Activated naive CD8-positive, alpha-beta T cell (primary cell): ENCODE data around the gene OR1L8.
"Not testable (repeated sequence)": the region's sequence is repeated elsewhere in the genome, so short reads cannot be mapped to it uniquely, and the experiment has no call there.

ENCODE experiments used
- H3K27ac Mint-ChIP-seq: one replicate; pipeline ENCODE4 v1.8.0; 2021; ENCODE audit warnings: mixed read lengths
- H3K27me3 Mint-ChIP-seq: one replicate; pipeline ENCODE4 v1.8.0; 2021; ENCODE audit warnings: mixed read lengths
- H3K36me3 Mint-ChIP-seq: one replicate; pipeline ENCODE4 v1.8.0; 2021; ENCODE audit warnings: mixed read lengths
- H3K4me1 Mint-ChIP-seq: one replicate; pipeline ENCODE4 v1.8.0; 2021; ENCODE audit warnings: low read depth, mixed read lengths
- H3K4me3 Mint-ChIP-seq: one replicate; pipeline ENCODE4 v1.8.0; 2021; ENCODE audit warnings: mild to moderate bottlenecking, mixed read lengths
- H3K9me3 Mint-ChIP-seq: one replicate; pipeline ENCODE4 v1.8.0; 2021; ENCODE audit warnings: low read depth, mixed read lengths

OR1L8 gene

DNA sequence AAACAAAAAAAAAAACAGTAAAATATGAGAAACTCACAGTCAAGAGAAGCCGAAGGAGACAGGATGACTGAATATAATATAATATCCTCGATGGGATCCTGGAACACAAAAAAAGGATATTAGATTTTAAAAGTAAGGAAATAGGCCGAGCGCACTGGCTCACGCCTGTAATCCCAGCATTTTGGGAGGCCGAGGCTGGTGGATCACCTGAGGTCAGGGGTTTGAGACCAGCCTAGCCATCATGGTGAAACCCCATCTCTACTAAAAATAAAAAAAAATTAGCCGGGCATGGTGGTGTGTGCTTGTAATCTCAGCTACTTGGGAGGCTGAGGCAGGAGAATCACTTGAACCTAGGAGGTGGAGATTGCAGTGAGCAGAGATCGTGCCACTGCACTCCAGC, at the start of gene OR1L8:
Gene OR1L8, minus strand, starts transcription at position 101 of the 400 bp plus-strand sequence. CDS start 14,907 bp downstream, outside the sequence.
- H3K27me3 Mint-ChIP-seq, H3K36me3 Mint-ChIP-seq, H3K4me1 Mint-ChIP-seq, H3K27ac Mint-ChIP-seq, H3K4me3 Mint-ChIP-seq, H3K9me3 Mint-ChIP-seq: not testable (repeated sequence)

DNA sequence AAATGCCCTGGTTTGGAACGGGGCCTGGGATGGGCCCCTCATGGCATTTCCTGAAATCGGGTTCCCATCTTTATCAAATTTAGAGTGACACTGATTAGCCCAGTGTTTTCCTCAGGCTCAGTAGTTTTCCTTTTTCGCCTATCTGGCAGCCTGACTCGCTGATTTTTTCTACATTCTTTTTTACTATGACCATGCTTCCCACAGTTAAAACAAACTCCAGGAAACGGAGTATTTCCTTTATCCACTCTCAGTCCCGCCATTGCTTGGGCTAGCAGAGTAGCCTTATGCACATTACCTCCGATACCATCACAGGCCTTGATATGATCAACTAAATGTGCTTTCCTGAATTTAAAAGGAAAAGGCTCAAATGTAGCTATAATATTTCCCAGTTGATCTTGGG, 36.8 kb upstream of the OR1L8 start:
- Mint-ChIP-seq H3K9me3 (no peaks in the 10 kb centered on the region), H3K4me3 (no peak overlapping the region), H3K36me3 (no peaks in the 10 kb centered on the region)

GRCh38 chr9:122614362-122614761, 31.2 kb upstream of the OR1L8 start, which contains the start of gene OR1Q1:
TSS of gene OR1Q1 (plus strand) at chr9:122614738. CDS start at chr9:122614738, 0 bp downstream.
- H3K27ac Mint-ChIP-seq = no peak within 1 kb of the TSS
- peaks cover 1% of the 10 kb centered on the region for H3K27me3 Mint-ChIP-seq
- H3K36me3 Mint-ChIP-seq = no peaks in the 10 kb centered on the region
- no peaks in the 10 kb centered on the region for H3K9me3 Mint-ChIP-seq
- no peak within 1 kb of the TSS for H3K4me3 Mint-ChIP-seq
- H3K4me1 Mint-ChIP-seq = no peaks in the 10 kb centered on the region

More for the DNA sequence above, 36.8 kb upstream of the OR1L8 start:
- no peak overlapping the region for H3K27ac Mint-ChIP-seq
- no peaks in the 10 kb centered on the region for H3K4me1 Mint-ChIP-seq
- peaks cover 5% of the 10 kb centered on the region for H3K27me3 Mint-ChIP-seq

DNA sequence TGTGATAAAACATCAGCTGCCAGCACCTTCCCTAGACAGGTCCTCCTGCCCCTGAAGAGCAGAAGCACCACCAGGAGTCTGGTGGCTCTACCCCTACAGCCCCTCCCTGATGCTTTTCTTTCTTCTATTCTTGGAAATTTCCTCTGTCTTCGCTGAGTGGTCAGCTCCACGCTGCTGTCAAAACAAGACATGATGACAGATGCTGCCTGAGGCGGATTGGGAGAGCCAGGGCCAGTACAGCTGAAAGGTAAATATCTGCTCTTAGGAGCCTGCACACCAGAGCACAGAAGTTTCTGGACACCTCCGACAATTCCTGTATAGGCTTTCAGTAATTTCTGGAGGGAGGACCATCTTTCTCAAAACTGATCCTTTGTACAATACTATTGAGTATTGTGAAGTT, 26.6 kb upstream of the OR1L8 start:
- no peaks in the 10 kb centered on the region for H3K4me1 Mint-ChIP-seq
- H3K36me3 Mint-ChIP-seq = no peaks in the 10 kb centered on the region
- no peak overlapping the region for H3K4me3 Mint-ChIP-seq
- no peak overlapping the region for H3K27ac Mint-ChIP-seq
- no peaks in the 10 kb centered on the region for H3K9me3 Mint-ChIP-seq
- peaks cover 1% of the 10 kb centered on the region for H3K27me3 Mint-ChIP-seq

- Mint-ChIP-seq H3K4me1 (no peaks in the 10 kb centered on the region), H3K27ac (no peak overlapping the region), H3K9me3 (no peaks in the 10 kb centered on the region), H3K27me3 (peaks cover 1% of the 10 kb centered on the region), H3K4me3 (no peak overlapping the region), H3K36me3 (no peaks in the 10 kb centered on the region)
These were observed 23.4 kb upstream of the OR1L8 start for GRCh38 chr9:122606587-122606986.

DNA sequence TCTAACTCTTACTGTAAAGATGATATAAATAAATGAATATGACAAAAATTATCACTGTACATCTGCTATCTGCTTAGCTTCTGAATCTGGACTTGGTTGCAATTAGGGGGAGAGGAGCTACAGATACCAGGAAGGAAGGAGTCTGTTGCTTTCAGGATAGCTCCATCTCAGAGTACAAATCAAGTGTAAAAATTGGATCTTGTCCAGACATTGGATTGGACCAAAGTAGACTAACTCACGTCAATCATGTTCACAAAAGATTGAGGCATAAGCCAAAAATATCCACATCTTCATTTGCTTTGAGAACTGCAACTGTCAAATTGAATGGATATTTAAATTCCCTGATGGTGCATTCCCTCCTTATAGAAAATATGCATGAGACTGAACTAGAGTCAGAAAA, 22.5 kb upstream of the OR1L8 start:
- Mint-ChIP-seq H3K27me3 (no peaks in the 10 kb centered on the region), H3K9me3 (peaks cover 1% of the 10 kb centered on the region), H3K27ac (no peak overlapping the region), H3K4me3 (no peak overlapping the region), H3K36me3 (peaks cover 3% of the 10 kb centered on the region), H3K4me1 (no peaks in the 10 kb centered on the region)

GRCh38 chr9:122580360-122580759, 2.8 kb downstream of the OR1L8 start:
- no peak overlapping the region for H3K4me3 Mint-ChIP-seq
- H3K36me3 Mint-ChIP-seq = peaks cover 2% of the 10 kb centered on the region
- H3K27ac Mint-ChIP-seq = no peak overlapping the region
- no peaks in the 10 kb centered on the region for H3K27me3 Mint-ChIP-seq
- no peaks in the 10 kb centered on the region for H3K4me1 Mint-ChIP-seq
- no peaks in the 10 kb centered on the region for H3K9me3 Mint-ChIP-seq

- Mint-ChIP-seq H3K27me3 (no peaks in the 10 kb centered on the region), H3K4me1 (no peaks in the 10 kb centered on the region), H3K27ac (no peak overlapping the region), H3K4me3 (no peak overlapping the region), H3K9me3 (no peaks in the 10 kb centered on the region), H3K36me3 (peaks cover 2% of the 10 kb centered on the region)
These were observed 3.3 kb downstream of the OR1L8 start for GRCh38 chr9:122579874-122580273.

DNA sequence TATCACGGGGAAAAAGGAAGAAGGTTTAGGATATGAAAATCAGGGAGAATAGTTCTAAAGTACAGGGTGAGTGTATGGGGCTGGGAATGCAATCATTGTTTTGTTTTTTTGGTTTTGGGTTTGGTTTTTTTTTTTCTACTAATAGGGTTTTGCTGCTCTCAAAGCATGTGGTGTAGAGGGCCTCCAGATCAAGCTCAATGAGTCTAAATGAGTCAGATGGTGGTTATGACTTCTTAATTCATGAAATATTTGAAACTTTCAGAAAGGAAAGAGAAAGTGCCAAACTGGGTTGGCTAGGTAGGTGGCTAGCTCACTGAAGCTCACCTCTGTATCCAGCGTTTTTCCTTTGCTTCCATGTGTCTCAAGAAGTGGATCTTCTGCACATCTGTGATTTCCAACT, 10.7 kb downstream of the OR1L8 start:
- Mint-ChIP-seq H3K27me3 (no peaks in the 10 kb centered on the region), H3K27ac (no peak overlapping the region), H3K4me3 (peak overlapping the region; percentile 25), H3K4me1 (peaks cover 13% of the 10 kb centered on the region), H3K36me3 (peaks cover 2% of the 10 kb centered on the region), H3K9me3 (no peaks in the 10 kb centered on the region)

- Mint-ChIP-seq H3K9me3 (no peaks in the 10 kb centered on the region), H3K27ac (no peak overlapping the region), H3K4me3 (no peak overlapping the region), H3K36me3 (peaks cover 2% of the 10 kb centered on the region), H3K27me3 (peaks cover 2% of the 10 kb centered on the region), H3K4me1 (peaks cover 19% of the 10 kb centered on the region)
These were observed 15.3 kb downstream of the OR1L8 start for GRCh38 chr9:122567901-122568300.

- peak overlapping the region; percentile 87 for H3K27ac Mint-ChIP-seq
- peaks cover 6% of the 10 kb centered on the region for H3K27me3 Mint-ChIP-seq
- H3K4me1 Mint-ChIP-seq = peaks cover 19% of the 10 kb centered on the region
- H3K36me3 Mint-ChIP-seq = peaks cover 4% of the 10 kb centered on the region
- peaks cover 8% of the 10 kb centered on the region for H3K9me3 Mint-ChIP-seq
- H3K4me3 Mint-ChIP-seq = peak overlapping the region; percentile 65
These were observed 20.9 kb downstream of the OR1L8 start for GRCh38 chr9:122562134-122562760.

DNA sequence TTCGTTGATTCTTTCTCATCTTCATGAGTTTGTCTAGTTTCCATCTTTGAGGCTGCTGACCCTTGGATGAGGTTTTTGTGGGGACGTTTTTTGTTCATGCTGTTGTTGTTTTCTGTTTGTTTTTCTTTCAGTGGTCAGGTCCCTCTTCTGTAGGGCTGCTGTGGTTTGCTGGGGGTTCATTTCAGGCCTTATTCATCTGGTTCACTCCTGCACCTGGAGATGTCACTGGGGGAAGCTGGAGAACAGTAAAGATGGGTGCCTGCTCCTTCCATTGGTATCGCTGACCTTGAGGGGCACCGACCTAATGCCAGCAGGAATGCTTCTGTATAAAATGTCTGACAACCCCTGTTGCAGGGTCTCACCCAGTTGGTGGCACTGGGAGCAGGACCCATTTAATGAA, 21.7 kb downstream of the OR1L8 start:
- Mint-ChIP-seq H3K4me3 (no peak overlapping the region), H3K9me3 (peaks cover 8% of the 10 kb centered on the region), H3K27ac (no peak overlapping the region), H3K27me3 (peaks cover 6% of the 10 kb centered on the region), H3K36me3 (peaks cover 4% of the 10 kb centered on the region), H3K4me1 (peaks cover 19% of the 10 kb centered on the region)

GRCh38 chr9:122552812-122553211, 30.4 kb downstream of the OR1L8 start, which contains the start of gene OR1N2:
TSS of gene OR1N2 (plus strand) at chr9:122553112. CDS start at chr9:122553212, 100 bp downstream.
- no peak within 1 kb of the TSS for H3K4me3 Mint-ChIP-seq
- peaks cover 3% of the 10 kb centered on the region for H3K36me3 Mint-ChIP-seq
- H3K27me3 Mint-ChIP-seq = peaks cover 4% of the 10 kb centered on the region
- peaks cover 6% of the 10 kb centered on the region for H3K9me3 Mint-ChIP-seq
- no peak within 1 kb of the TSS for H3K27ac Mint-ChIP-seq
- no peaks in the 10 kb centered on the region for H3K4me1 Mint-ChIP-seq

GRCh38 chr9:122551371-122551770, 31.8 kb downstream of the OR1L8 start:
- H3K27me3 Mint-ChIP-seq = peaks cover 4% of the 10 kb centered on the region
- H3K4me3 Mint-ChIP-seq = no peak overlapping the region
- H3K4me1 Mint-ChIP-seq = no peaks in the 10 kb centered on the region
- peaks cover 3% of the 10 kb centered on the region for H3K36me3 Mint-ChIP-seq
- peaks cover 6% of the 10 kb centered on the region for H3K9me3 Mint-ChIP-seq
- H3K27ac Mint-ChIP-seq = no peak overlapping the region

GRCh38 chr9:122546196-122546595, 37.0 kb downstream of the OR1L8 start:
- Mint-ChIP-seq H3K27ac (no peak overlapping the region), H3K27me3 (peaks cover 1% of the 10 kb centered on the region), H3K4me3 (no peak overlapping the region), H3K4me1 (no peaks in the 10 kb centered on the region), H3K9me3 (peaks cover 6% of the 10 kb centered on the region), H3K36me3 (peaks cover 3% of the 10 kb centered on the region)

DNA sequence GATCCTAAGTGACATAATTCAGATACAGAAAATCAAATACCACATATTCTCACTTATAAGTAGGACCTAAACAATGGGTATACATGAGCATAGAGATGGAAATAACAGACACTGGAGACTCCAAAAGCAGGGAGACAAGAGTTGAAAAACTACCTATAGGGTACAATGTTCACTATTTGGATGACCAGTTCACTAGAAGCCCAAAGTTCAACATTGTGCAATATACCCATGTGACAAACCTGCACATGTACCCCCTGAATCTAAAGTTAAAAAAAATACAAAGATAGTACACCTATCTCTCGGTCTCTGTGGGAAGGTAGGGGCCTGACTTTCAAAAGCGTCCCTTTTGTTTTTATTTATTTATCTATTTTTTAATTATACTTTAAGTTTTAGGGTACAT, 44.4 kb downstream of the OR1L8 start:
- Mint-ChIP-seq H3K4me3 (no peak overlapping the region), H3K4me1 (no peaks in the 10 kb centered on the region), H3K27ac (no peak overlapping the region), H3K36me3 (no peaks in the 10 kb centered on the region), H3K27me3 (no peaks in the 10 kb centered on the region), H3K9me3 (peaks cover 3% of the 10 kb centered on the region)
